LNCaP clone FGC (cell line): Measurements from ENCODE around the gene SMARCA2.

Source experiments
- DNase-seq: peaks from one replicate; pipeline ENCODE4 v3.0.0-alpha.2; 2011; ENCODE audit warnings: low read depth
- H3K4me3 ChIP-seq: 2 replicates; pipeline ENCODE4 v1.5.1; 2011; ENCODE audit warnings: mild to moderate bottlenecking, low read depth, low read length, control low read depth
- TF ChIP-seq, protein P1 (sequence below): IDR thresholded peaks from 2 replicates; pipeline ENCODE4 v1.5.1; 2012; ENCODE audit warnings: mild to moderate bottlenecking; ENCODE audit not compliant: control insufficient read depth, insufficient read depth; ENCODE audit errors: extremely low read depth

Gene SMARCA2

DNA sequence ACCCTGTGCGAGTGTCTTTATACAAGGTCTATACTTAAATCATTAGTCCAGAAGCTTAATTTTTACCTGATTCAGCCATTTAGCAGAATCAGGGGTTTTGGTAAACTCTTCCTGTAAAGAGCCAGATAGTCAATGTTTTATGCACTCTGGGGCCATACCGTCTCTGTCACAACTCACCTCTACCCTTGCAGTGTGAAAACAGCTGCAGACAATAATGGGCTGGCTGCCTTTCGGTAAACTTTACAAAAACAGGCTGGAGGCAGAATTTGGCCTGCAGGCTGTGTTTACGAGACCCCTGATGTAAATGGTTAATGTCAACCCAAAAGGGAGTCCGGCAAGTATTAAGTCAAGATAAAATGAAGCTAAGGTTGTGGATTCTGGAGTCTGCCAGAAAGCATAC, 32.8 kb downstream of the SMARCA2 start:
- H3K4me3 ChIP-seq: no peak overlapping the region
- TF ChIP-seq, protein P1, sequence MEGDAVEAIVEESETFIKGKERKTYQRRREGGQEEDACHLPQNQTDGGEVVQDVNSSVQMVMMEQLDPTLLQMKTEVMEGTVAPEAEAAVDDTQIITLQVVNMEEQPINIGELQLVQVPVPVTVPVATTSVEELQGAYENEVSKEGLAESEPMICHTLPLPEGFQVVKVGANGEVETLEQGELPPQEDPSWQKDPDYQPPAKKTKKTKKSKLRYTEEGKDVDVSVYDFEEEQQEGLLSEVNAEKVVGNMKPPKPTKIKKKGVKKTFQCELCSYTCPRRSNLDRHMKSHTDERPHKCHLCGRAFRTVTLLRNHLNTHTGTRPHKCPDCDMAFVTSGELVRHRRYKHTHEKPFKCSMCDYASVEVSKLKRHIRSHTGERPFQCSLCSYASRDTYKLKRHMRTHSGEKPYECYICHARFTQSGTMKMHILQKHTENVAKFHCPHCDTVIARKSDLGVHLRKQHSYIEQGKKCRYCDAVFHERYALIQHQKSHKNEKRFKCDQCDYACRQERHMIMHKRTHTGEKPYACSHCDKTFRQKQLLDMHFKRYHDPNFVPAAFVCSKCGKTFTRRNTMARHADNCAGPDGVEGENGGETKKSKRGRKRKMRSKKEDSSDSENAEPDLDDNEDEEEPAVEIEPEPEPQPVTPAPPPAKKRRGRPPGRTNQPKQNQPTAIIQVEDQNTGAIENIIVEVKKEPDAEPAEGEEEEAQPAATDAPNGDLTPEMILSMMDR: no peak
- no peak for DNase-seq

DNA sequence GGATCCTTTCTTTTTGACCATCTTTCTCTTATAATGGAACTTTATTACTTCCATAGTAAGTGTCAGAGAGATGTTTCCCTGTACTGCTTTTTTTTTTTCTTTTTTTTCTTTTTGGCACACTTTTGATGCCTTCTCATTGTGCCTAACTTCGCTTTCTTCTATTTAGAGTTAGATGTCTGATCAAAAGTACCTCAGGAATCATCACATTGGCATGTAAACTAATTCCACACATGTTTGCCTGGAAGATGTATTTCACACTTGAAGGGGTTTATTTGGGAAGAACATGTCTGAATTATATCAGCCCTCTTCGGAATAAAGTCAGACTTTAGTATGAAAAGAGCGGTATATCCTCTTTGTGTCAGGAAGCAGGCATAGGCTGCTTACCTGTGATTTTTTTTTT, 35.1 kb downstream of the SMARCA2 start:
- TF ChIP-seq, protein P1: no peak
- DNase-seq: no peak
- no peak overlapping the region for H3K4me3 ChIP-seq

DNA sequence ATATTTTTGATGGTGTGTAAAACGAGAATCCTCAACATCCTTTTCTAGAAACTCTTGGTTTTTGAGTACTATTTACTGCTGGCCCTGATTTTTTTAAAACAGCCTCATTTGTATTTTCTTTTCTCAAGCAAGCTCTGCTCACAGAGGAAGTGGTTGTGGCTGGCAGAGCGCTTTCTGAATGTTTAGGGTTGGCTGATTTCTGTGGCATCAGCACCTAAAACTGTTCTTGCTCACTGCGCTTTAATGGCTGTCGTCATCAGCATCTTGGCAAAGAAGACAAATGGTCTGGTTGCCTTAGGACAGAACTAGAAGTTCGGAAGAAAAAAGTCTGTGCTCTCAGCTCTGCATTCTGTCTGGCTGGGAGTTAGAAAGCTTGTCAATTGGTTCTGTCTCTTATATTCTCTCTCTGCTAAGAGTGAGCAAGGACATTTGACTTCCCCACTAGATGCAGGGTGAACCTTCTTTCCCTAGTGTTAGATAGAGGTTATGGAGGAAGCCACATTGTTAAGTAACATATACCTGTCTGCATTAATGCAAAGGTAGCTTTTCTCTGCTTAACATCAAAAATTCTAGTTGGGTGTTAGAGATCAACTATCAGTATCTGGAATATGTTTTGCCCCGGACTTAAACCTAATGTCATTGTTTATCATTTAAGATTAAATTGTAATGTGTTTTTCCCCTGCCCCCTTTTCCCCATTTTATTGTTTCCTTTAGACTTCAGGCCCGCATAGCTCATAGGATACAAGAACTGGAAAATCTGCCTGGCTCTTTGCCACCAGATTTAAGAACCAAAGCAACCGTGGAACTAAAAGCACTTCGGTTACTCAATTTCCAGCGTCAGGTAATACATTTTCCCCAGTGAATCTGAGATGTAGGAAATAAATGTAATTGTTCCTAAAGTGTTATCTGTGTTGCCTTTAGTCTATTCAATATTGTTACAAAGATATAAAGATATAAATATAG, 39.0 kb downstream of the SMARCA2 start:
- TF ChIP-seq, protein P1: no peak
- DNase-seq: no peak
- H3K4me3 ChIP-seq: no peak overlapping the region

DNA sequence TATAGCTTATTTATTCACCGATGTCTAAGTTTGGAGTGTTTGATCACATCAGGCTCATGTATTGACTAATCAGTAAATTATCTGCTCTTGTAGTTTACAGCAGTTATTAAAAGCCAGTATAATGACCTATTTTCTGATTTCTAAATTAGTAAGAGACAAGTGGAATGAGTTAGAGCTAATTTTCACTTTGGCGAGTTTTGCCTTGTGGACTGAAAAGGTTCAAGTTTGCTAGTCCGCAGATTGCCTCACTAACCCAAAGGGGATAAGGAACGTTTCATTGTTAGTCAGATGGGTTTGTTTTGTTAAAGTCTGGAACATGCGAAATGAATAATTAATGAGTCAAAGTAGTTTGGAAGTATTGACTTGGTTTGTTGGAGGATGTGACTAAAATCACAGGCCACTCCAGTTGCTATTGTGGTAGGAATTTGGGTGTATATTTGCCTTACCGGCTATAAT, 40.1 kb downstream of the SMARCA2 start:
- TF ChIP-seq, protein P1: no peak
- DNase-seq: no peak
- no peak overlapping the region for H3K4me3 ChIP-seq

DNA sequence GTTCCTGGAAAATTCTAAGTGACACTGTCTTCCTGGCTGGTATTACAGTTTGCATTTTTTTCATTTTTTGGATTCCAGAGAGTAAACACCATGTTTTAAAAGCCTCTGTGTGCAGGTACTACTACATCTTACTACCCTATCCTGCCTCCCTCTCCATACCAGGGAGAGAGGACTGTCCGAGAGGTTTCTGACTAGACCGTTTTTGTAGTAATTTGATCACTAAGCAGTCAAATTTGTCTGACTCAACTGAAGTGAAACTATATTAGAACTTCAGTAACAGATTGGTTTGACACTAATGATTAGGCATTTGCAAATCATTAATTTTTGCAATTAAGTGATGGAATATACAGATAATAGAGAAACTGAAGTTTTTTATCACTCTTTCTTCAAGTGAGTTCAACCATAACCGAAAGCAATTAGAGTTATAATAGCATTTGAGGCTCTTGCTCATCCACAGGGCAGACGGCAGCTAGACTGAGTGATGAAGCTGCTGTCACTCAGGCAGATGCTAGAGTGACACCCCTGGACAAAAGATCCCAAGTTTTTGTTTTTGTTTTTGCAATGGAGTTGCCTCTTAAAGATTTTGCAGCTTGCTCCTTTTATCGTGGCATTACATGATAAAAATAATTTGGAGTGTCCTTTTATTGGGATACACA, 44.3 kb downstream of the SMARCA2 start:
- no peak for DNase-seq
- TF ChIP-seq, protein P1: no peak
- H3K4me3 ChIP-seq: no peak overlapping the region

DNA sequence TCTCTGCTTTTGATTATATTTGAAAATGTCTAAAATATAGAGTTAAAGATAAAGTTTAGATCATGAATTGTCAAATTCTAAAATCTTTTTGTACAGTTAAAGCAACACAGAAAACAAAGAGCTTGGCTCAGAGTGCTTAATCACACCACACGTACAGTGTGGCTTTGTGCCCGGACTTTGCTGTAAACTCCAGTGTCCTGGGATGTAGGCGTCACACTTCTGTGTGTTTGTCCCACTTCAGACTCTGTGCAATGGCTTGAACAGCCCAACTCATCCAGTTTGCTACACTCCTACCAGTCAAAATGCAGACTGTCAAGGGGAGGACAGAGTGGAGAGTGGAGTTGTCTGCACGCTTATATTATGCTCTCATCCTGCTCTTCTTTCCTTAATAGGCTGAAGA, 45.3 kb downstream of the SMARCA2 start:
- H3K4me3 ChIP-seq: no peak overlapping the region
- no peak for DNase-seq
- TF ChIP-seq, protein P1: no peak
